Chondrocyte (in vitro differentiated cells): ENCODE results near the gene ZIC4. TPM values are rescaled to one million over a fixed set of nuclear protein-coding genes. Genes with fewer than 3 reads are reported as not detected.

ENCODE experiments used
- DNase-seq: peaks from one replicate; pipeline ENCODE4 v3.0.0; 2021; ENCODE audit warnings: mixed read lengths, low spot score
- H3K27ac Mint-ChIP-seq: one replicate; pipeline ENCODE4 v1.8.0; 2021; ENCODE audit warnings: mild to moderate bottlenecking, moderate library complexity, mixed read lengths; ENCODE audit not compliant: unreplicated experiment
- H3K27me3 Mint-ChIP-seq: 2 replicates; pipeline ENCODE4 v1.8.0; 2021; ENCODE audit warnings: low read depth, mixed read lengths
- H3K36me3 Mint-ChIP-seq: 2 replicates; pipeline ENCODE4 v1.8.0; 2021; ENCODE audit warnings: low read depth, mixed read lengths
- H3K4me1 Mint-ChIP-seq: 2 replicates; pipeline ENCODE4 v1.8.0; 2021; ENCODE audit warnings: low read depth, mild to moderate bottlenecking, mixed read lengths
- H3K4me3 Mint-ChIP-seq: one replicate; pipeline ENCODE4 v1.8.0; 2021; ENCODE audit warnings: mild to moderate bottlenecking, moderate library complexity, mixed read lengths; ENCODE audit not compliant: unreplicated experiment
- H3K9me3 Mint-ChIP-seq: 2 replicates; pipeline ENCODE4 v1.8.0; 2021; ENCODE audit warnings: low read depth, mixed read lengths
- total RNA-seq: library from RNA; stranded (reverse); gene quantifications from 3 replicates; pipeline ENCODE4 v1.2.1, GENCODE V29; 2021
- TF ChIP-seq, protein P1 (sequence below): fragments of 200-600 bp; sonication (generic); IDR thresholded peaks from 2 replicates; pipeline ENCODE4 v1.5.0; 2021; ENCODE audit warnings: antibody characterized with exemption, mild to moderate bottlenecking, moderate library complexity

The ZIC4 gene
- total RNA-seq, 1 donor from 2014 or later, result 1.7 TPM

DNA sequence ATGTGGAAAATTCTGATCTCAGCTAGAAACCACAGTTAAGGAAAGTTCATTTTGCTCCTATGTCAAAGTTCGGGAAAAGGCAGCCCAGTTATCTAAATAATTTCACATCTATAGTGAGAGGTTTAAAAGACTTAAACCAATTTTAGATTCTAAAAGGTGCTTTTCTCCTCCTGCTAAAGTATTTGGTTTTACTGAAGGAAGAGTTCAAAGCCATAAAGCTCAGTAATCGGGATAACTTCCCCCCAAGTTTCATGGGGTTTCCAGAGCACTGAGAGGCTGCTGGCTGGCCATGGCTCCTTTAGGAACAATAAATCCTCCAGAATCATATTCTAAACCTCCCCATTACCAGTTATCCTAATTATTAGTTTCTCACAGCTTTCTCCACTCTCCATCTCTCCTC is 38.2 kb downstream of the ZIC4 start:
- TF ChIP-seq, protein P1, sequence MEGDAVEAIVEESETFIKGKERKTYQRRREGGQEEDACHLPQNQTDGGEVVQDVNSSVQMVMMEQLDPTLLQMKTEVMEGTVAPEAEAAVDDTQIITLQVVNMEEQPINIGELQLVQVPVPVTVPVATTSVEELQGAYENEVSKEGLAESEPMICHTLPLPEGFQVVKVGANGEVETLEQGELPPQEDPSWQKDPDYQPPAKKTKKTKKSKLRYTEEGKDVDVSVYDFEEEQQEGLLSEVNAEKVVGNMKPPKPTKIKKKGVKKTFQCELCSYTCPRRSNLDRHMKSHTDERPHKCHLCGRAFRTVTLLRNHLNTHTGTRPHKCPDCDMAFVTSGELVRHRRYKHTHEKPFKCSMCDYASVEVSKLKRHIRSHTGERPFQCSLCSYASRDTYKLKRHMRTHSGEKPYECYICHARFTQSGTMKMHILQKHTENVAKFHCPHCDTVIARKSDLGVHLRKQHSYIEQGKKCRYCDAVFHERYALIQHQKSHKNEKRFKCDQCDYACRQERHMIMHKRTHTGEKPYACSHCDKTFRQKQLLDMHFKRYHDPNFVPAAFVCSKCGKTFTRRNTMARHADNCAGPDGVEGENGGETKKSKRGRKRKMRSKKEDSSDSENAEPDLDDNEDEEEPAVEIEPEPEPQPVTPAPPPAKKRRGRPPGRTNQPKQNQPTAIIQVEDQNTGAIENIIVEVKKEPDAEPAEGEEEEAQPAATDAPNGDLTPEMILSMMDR, result no peak
- Mint-ChIP-seq H3K9me3 (no peaks in the 10 kb centered on the region), H3K4me1 (peaks cover 13% of the 10 kb centered on the region), H3K4me3 (no peak overlapping the region), H3K36me3 (peaks cover 4% of the 10 kb centered on the region), H3K27me3 (peaks cover 85% of the 10 kb centered on the region), H3K27ac (no peak overlapping the region)
- DNase-seq, result no peak

GRCh38 chr3:147367676-147368075 is 38.7 kb downstream of the ZIC4 start:
- no peak overlapping the region for H3K27ac Mint-ChIP-seq
- H3K27me3 Mint-ChIP-seq, result peaks cover 80% of the 10 kb centered on the region
- no peaks in the 10 kb centered on the region for H3K9me3 Mint-ChIP-seq
- no peak for DNase-seq
- peaks cover 4% of the 10 kb centered on the region for H3K36me3 Mint-ChIP-seq
- H3K4me3 Mint-ChIP-seq, result no peak overlapping the region
- peaks cover 13% of the 10 kb centered on the region for H3K4me1 Mint-ChIP-seq
- TF ChIP-seq, protein P1, result no peak

GRCh38 chr3:147365196-147366115 is 40.9 kb downstream of the ZIC4 start:
- Mint-ChIP-seq H3K36me3 (peaks cover 4% of the 10 kb centered on the region), H3K4me3 (no peak overlapping the region), H3K4me1 (peaks cover 18% of the 10 kb centered on the region), H3K27me3 (peaks cover 77% of the 10 kb centered on the region), H3K27ac (no peak overlapping the region), H3K9me3 (no peaks in the 10 kb centered on the region)
- TF ChIP-seq, protein P1, result no peak
- DNase-seq, result no peak

GRCh38 chr3:147364771-147365170 is 41.6 kb downstream of the ZIC4 start:
- peaks cover 78% of the 10 kb centered on the region for H3K27me3 Mint-ChIP-seq
- TF ChIP-seq, protein P1, result no peak
- no peak for DNase-seq
- peaks cover 4% of the 10 kb centered on the region for H3K36me3 Mint-ChIP-seq
- H3K4me1 Mint-ChIP-seq, result peaks cover 12% of the 10 kb centered on the region
- no peaks in the 10 kb centered on the region for H3K9me3 Mint-ChIP-seq
- H3K27ac Mint-ChIP-seq, result no peak overlapping the region
- no peak overlapping the region for H3K4me3 Mint-ChIP-seq

DNA sequence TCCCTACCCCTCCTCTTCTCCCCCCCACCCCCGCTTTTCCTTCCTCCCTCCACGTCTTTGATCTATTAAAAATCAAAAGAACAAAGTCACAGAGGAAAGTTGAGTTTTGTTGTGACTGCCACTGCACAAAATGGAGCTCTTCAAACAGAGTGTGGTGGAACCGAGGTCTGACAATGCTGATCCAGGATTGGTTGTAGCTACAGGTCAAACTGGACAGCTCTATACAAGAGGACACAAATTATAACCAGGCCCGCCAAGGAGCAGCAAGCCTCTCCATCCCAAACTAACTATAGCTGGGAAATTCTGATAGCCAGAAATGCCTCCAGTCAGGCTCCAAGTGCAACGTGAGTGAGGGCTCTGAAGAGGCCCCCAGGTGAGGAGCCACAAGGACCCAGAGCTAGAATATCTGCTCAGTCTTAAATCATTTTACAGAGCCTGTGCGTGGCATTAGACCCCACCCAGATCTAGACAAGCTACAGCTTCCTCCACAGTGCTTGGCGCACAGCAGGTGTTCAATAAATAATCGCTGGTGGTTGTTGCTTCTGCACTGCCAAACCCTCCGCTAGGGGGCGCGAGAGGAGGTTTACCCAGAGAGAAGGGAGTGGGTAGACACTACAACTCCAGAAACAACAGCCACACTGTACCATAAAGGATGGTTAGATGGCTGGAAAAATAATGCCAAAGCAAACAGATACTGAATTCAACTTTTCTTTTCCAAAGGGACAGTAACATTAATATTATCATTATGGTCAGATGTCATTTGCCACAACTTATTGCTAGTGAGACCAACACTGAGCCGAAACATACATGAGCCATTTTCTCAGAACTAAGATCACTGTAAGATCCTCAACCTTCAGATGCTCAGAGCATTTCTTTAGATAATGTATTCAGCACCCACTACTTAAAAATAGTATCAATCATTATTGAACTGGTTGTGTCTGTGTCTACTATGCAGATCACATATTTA is 44.6 kb downstream of the ZIC4 start:
- H3K27ac Mint-ChIP-seq, result no peak overlapping the region
- H3K27me3 Mint-ChIP-seq, result peaks cover 80% of the 10 kb centered on the region
- H3K4me1 Mint-ChIP-seq, result peaks cover 6% of the 10 kb centered on the region
- H3K9me3 Mint-ChIP-seq, result no peaks in the 10 kb centered on the region
- peaks cover 9% of the 10 kb centered on the region for H3K36me3 Mint-ChIP-seq
- TF ChIP-seq, protein P1, result peak; percentile 73
- no peak overlapping the region for H3K4me3 Mint-ChIP-seq
- no peak for DNase-seq
